H1 (cell line): ENCODE measurements around the gene CNNM3. TPM values are rescaled to one million over a fixed set of nuclear protein-coding genes. Genes with fewer than 3 reads are reported as not detected.
A peak's percentile ranks its signal among the peaks of the same experiment; 100 is the strongest.

Source experiments
- BACH1 ChIP-seq: IDR thresholded peaks from 2 replicates; pipeline ENCODE4 v1.6.1; 2012; ENCODE audit warnings: low read length, improper control_type of control experiment
- CEBPB ChIP-seq: IDR thresholded peaks from 2 replicates; pipeline ENCODE4 v1.6.1; 2012; ENCODE audit warnings: low read depth, low read length
- CHD1 ChIP-seq: IDR thresholded peaks from 2 replicates; pipeline ENCODE4 v1.6.1; 2012; ENCODE audit warnings: low read depth, low read length, improper control_type of control experiment
- JUND ChIP-seq: IDR thresholded peaks from 2 replicates; pipeline ENCODE4 v1.6.1; 2011; ENCODE audit warnings: mild to moderate bottlenecking, improper control_type of control experiment, low read length
- MAFK ChIP-seq: IDR thresholded peaks from 2 replicates; pipeline ENCODE4 v1.6.1; 2012; ENCODE audit warnings: low read depth, mild to moderate bottlenecking, improper control_type of control experiment, low read length
- NANOG ChIP-seq: IDR thresholded peaks from 2 replicates; pipeline ENCODE4 v1.6.1; 2011; ENCODE audit warnings: low read length, low read depth, mild to moderate bottlenecking, inconsistent platforms; ENCODE audit not compliant: insufficient read depth, poor library complexity, severe bottlenecking
- RBBP5 ChIP-seq: IDR thresholded peaks from 2 replicates; pipeline ENCODE4 v1.7.1; 2012; ENCODE audit warnings: low read depth, mild to moderate bottlenecking, inconsistent platforms, low read length, moderate library complexity, borderline replicate concordance
- SP1 ChIP-seq: IDR thresholded peaks from 2 replicates; pipeline ENCODE4 v1.6.1; 2011; ENCODE audit warnings: low read depth, low read length
- TAF7 ChIP-seq: optimal IDR thresholded peaks from 2 replicates; pipeline ENCODE3; 2011; ENCODE audit warnings: low read depth, mild to moderate bottlenecking, inconsistent platforms, low read length, moderate library complexity, borderline replicate concordance
- polyA plus RNA-seq, 7 experiments: library from polyadenylated mRNA; depleted of rRNA in 3 of 7; stranded (reverse) in 5 of 7; unstranded in 2 of 7; fragments of >200 nt in 5 of 7; fragments of 200-250 nt in 2 of 7; gene quantifications; 1 replicate in 5 of 7; 2 replicates in 1 of 7; 4 replicates in 1 of 7; pipeline versions ENCODE4 v1.2.1 to v1.2.3, GENCODE V29; 2011 to 2013; ENCODE audit warnings: missing spikeins in 2 of 7, mixed read lengths in 2 of 7
- total RNA-seq: library from RNA; stranded (reverse); fragmentation: NEBNext Ultra II Directional; extraction: Animal tissue kit (Norgen Biotek cat#: 25700); gene quantifications from 2 replicates; pipeline ENCODE4 v1.2.1, GENCODE V29; 2021
- TF ChIP-seq, protein P1 (sequence below): fragments of 300-600 bp; sonication (generic); IDR thresholded peaks from 2 replicates; pipeline ENCODE4 v1.7.1; 2012; ENCODE audit warnings: low read length, moderate library complexity, mild to moderate bottlenecking, inconsistent platforms; ENCODE audit not compliant: insufficient replicate concordance

Gene CNNM3
- total and polyA plus RNA-seq, 2 of the 8 experiments (the other 6 are each of a cell fraction or from before 2014, with no cell fraction given) = 29.1 to 29.2 TPM

DNA sequence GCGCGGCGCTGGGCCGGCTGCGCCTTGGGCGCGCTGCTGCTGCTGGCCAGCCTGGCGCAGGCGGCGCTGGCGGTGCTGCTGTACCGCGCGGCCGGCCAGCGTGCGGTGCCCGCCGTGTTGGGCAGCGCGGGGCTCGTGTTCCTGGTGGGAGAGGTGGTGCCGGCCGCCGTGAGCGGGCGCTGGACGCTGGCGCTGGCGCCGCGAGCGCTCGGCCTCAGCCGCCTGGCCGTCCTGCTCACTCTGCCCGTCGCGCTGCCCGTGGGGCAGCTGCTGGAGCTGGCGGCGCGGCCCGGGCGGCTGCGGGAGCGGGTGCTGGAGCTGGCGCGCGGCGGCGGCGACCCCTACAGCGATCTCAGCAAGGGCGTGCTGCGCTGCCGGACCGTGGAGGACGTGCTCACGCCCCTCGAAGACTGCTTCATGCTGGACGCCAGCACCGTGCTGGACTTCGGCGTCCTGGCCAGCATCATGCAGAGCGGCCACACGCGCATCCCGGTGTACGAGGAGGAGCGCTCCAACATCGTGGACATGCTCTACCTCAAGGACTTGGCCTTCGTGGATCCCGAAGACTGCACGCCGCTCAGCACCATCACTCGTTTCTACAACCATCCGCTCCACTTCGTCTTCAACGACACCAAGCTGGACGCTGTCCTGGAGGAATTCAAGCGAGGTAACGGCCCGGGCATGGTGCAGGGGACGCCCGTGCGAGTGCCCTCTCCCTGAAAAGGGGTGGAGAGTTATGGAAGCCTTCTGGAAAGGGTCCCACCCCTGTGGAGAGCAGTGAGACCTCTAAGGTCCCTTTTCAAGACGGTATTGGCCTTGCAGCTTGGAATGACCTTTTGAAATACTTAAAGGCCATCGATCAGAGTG, 1.0 kb downstream of the CNNM3 start (continued):
- TF ChIP-seq, protein P1, sequence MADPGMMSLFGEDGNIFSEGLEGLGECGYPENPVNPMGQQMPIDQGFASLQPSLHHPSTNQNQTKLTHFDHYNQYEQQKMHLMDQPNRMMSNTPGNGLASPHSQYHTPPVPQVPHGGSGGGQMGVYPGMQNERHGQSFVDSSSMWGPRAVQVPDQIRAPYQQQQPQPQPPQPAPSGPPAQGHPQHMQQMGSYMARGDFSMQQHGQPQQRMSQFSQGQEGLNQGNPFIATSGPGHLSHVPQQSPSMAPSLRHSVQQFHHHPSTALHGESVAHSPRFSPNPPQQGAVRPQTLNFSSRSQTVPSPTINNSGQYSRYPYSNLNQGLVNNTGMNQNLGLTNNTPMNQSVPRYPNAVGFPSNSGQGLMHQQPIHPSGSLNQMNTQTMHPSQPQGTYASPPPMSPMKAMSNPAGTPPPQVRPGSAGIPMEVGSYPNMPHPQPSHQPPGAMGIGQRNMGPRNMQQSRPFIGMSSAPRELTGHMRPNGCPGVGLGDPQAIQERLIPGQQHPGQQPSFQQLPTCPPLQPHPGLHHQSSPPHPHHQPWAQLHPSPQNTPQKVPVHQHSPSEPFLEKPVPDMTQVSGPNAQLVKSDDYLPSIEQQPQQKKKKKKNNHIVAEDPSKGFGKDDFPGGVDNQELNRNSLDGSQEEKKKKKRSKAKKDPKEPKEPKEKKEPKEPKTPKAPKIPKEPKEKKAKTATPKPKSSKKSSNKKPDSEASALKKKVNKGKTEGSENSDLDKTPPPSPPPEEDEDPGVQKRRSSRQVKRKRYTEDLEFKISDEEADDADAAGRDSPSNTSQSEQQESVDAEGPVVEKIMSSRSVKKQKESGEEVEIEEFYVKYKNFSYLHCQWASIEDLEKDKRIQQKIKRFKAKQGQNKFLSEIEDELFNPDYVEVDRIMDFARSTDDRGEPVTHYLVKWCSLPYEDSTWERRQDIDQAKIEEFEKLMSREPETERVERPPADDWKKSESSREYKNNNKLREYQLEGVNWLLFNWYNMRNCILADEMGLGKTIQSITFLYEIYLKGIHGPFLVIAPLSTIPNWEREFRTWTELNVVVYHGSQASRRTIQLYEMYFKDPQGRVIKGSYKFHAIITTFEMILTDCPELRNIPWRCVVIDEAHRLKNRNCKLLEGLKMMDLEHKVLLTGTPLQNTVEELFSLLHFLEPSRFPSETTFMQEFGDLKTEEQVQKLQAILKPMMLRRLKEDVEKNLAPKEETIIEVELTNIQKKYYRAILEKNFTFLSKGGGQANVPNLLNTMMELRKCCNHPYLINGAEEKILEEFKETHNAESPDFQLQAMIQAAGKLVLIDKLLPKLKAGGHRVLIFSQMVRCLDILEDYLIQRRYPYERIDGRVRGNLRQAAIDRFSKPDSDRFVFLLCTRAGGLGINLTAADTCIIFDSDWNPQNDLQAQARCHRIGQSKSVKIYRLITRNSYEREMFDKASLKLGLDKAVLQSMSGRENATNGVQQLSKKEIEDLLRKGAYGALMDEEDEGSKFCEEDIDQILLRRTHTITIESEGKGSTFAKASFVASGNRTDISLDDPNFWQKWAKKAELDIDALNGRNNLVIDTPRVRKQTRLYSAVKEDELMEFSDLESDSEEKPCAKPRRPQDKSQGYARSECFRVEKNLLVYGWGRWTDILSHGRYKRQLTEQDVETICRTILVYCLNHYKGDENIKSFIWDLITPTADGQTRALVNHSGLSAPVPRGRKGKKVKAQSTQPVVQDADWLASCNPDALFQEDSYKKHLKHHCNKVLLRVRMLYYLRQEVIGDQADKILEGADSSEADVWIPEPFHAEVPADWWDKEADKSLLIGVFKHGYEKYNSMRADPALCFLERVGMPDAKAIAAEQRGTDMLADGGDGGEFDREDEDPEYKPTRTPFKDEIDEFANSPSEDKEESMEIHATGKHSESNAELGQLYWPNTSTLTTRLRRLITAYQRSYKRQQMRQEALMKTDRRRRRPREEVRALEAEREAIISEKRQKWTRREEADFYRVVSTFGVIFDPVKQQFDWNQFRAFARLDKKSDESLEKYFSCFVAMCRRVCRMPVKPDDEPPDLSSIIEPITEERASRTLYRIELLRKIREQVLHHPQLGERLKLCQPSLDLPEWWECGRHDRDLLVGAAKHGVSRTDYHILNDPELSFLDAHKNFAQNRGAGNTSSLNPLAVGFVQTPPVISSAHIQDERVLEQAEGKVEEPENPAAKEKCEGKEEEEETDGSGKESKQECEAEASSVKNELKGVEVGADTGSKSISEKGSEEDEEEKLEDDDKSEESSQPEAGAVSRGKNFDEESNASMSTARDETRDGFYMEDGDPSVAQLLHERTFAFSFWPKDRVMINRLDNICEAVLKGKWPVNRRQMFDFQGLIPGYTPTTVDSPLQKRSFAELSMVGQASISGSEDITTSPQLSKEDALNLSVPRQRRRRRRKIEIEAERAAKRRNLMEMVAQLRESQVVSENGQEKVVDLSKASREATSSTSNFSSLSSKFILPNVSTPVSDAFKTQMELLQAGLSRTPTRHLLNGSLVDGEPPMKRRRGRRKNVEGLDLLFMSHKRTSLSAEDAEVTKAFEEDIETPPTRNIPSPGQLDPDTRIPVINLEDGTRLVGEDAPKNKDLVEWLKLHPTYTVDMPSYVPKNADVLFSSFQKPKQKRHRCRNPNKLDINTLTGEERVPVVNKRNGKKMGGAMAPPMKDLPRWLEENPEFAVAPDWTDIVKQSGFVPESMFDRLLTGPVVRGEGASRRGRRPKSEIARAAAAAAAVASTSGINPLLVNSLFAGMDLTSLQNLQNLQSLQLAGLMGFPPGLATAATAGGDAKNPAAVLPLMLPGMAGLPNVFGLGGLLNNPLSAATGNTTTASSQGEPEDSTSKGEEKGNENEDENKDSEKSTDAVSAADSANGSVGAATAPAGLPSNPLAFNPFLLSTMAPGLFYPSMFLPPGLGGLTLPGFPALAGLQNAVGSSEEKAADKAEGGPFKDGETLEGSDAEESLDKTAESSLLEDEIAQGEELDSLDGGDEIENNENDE = no peak
- peak; percentile 16; the same call in 1 of the 2 replicates for TF ChIP-seq RBBP5
- no peak for TF ChIP-seq BACH1
- no peak for TF ChIP-seq NANOG
- no peak for TF ChIP-seq CEBPB
- TF ChIP-seq MAFK = no peak
- no peak for TF ChIP-seq JUND
- TF ChIP-seq SP1 = no peak
- no peak for TF ChIP-seq TAF7
- no peak for TF ChIP-seq CHD1
